H1 (cell line): Measurements from ENCODE around the gene ASB7.

Experiments
- PHF8 ChIP-seq: fragments of 200-600 bp; sonication (generic); conservative IDR thresholded peaks from 2 replicates; pipeline ENCODE4 v1.7.1; 2012; ENCODE audit warnings: low read depth, mild to moderate bottlenecking, inconsistent platforms, low read length, moderate library complexity
- POLR2AphosphoS5 ChIP-seq: IDR thresholded peaks from 2 replicates; pipeline ENCODE4 v1.6.1; 2011; ENCODE audit warnings: low read depth, low read length
- SIN3A ChIP-seq, 2 experiments: IDR thresholded peaks in 1 of 2; conservative IDR thresholded peaks in 1 of 2; 2 replicates each; pipeline ENCODE4 v1.6.1; 2011 to 2012; ENCODE audit warnings: low read length in 2 of 2, improper control_type of control experiment in 1 of 2, low read depth in 1 of 2, mild to moderate bottlenecking in 1 of 2
- YY1 ChIP-seq: IDR thresholded peaks from 2 replicates; pipeline ENCODE4 v1.6.1; 2011; ENCODE audit warnings: low read depth, mild to moderate bottlenecking, low read length
- TF ChIP-seq, protein P1 (sequence below), 3 experiments: IDR thresholded peaks; 1 replicate in 2 of 3; 2 replicates in 1 of 3; pipeline versions ENCODE4 v1.5.1 to v1.6.1; 2011; ENCODE audit warnings: low read length in 3 of 3, mild to moderate bottlenecking in 3 of 3, inconsistent platforms in 2 of 3, low read depth in 1 of 3, moderate library complexity in 1 of 3; ENCODE audit not compliant: insufficient read depth in 1 of 3; ENCODE audit errors: control extremely low read depth in 1 of 3

DNA sequence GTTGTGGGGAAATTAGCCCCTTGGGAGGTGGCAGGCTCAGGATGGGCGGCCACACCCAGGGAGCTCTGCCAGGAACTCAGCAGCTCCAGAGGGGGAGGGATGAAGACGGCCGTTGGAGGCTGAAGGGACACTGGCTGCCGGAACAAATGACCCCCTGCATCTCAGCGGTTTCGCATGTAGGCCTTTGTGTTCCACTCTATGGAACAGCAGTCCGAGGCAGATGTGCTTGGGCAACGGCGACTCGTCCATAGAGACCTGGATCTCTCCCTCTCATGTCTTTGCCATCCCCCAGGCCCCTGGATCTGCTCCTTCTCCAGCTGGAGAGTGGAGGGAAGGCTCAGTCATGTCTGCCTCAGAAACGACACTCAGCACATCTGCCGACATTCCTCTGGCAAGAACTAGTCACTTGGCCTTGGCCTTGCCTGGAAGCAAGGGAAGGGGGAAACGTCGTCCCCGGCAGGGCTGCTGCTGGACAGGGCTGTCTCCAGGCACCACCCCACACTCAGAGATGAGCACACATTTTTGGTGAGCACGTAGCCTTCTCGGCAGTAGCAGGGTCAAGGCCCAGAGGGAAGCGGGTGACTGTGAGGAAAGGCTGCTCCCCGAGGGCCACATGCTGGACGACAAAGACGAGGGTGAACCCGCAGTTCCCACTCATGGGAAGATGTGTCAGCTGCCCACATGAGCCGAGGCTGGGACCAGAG lies 83.8 kb downstream of the ASB7 start:
- TF ChIP-seq, protein P1, sequence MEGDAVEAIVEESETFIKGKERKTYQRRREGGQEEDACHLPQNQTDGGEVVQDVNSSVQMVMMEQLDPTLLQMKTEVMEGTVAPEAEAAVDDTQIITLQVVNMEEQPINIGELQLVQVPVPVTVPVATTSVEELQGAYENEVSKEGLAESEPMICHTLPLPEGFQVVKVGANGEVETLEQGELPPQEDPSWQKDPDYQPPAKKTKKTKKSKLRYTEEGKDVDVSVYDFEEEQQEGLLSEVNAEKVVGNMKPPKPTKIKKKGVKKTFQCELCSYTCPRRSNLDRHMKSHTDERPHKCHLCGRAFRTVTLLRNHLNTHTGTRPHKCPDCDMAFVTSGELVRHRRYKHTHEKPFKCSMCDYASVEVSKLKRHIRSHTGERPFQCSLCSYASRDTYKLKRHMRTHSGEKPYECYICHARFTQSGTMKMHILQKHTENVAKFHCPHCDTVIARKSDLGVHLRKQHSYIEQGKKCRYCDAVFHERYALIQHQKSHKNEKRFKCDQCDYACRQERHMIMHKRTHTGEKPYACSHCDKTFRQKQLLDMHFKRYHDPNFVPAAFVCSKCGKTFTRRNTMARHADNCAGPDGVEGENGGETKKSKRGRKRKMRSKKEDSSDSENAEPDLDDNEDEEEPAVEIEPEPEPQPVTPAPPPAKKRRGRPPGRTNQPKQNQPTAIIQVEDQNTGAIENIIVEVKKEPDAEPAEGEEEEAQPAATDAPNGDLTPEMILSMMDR (IDR thresholded peaks at IDR 0.05; ENCODE audit: control extremely low read depth in 1 of 3, insufficient read depth in 1 of 3, low read depth in 1 of 3, low read length in 3 of 3), result no peak
- TF ChIP-seq SIN3A (conservative IDR thresholded peaks at IDR 0.05 in 1 of 2, IDR thresholded peaks at IDR 0.05 in 1 of 2; ENCODE audit: low read depth in 1 of 2, low read length in 2 of 2) (no peak), PHF8 (no peak), YY1 (no peak), POLR2AphosphoS5 (no peak)
